Stimulated activated CD4-positive, alpha-beta T cell treated with anti-CD3 and anti-CD28 coated beads, TNF-alpha, amount 100 ng/mL, for 24 hours (primary cell): ENCODE measurements around the gene CALHM1.
"Not testable (repeated sequence)": the region's sequence is repeated elsewhere in the genome, so short reads cannot be mapped to it uniquely, and the experiment has no call there.

ENCODE experiments used
- DNase-seq, 3 experiments: peaks; one replicate each; pipeline ENCODE4 v3.0.0-alpha.2; 2020; ENCODE audit warnings: low read depth in 3 of 3

Gene CALHM1

GRCh38 chr10:103458720-103459119, at the start of gene CALHM1:
TSS of gene CALHM1 (minus strand) at chr10:103458900. CDS start at chr10:103458751, 149 bp downstream.
- no peak for DNase-seq

- no peak for DNase-seq
These were observed 48.8 kb upstream of the CALHM1 start for GRCh38 chr10:103507235-103508191.

- no peak for DNase-seq
These were observed 47.4 kb upstream of the CALHM1 start for GRCh38 chr10:103506061-103506460.

- DNase-seq = peak in 2 of 3 experiments; percentile 14 to 33
These were observed 45.6 kb upstream of the CALHM1 start for GRCh38 chr10:103504181-103504783.

- DNase-seq = not testable (repeated sequence)
These were observed 45.1 kb upstream of the CALHM1 start for GRCh38 chr10:103503777-103504176.

- DNase-seq = no peak
These were observed 44.4 kb upstream of the CALHM1 start for GRCh38 chr10:103502849-103503660.

- DNase-seq = no peak
These were observed 42.5 kb upstream of the CALHM1 start for GRCh38 chr10:103501186-103501585.

GRCh38 chr10:103500481-103500880, 41.8 kb upstream of the CALHM1 start:
- no peak for DNase-seq

- DNase-seq = no peak
These were observed 41.2 kb upstream of the CALHM1 start for GRCh38 chr10:103499881-103500280.

DNA sequence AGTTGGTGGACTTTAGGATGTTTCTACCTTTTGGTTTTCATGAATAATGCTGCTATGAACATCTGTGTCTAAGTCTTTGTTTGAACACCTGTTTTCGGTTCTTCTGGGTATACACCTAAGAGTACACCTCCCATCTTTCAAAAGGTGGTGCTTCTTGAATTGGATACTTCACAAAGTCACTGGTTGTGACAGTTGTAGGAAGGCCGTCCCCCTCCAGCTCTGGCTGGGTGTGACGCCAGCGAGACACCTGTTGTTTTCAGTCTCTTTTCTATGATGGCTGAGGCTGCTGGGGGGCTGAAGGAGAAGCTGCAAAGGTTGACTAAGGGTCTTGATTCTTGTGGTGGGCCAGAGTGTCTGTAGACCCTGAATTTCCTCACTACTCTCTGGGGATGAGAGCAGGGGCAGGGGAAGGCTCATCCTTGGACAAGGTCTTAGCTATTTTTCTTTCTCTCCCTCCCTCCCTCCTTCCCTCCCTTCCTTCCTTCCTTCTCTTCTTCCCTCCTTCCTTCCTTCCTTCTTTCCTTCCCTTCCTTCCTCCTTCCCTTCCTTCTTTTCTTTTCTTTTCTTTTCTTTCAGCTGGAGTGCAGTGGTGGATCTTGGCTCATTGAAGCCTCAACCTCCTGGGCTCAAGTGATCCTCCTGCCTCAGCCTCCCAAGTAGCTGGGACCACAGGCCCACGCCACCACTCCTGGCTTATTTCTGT, 40.4 kb upstream of the CALHM1 start:
- no peak for DNase-seq

GRCh38 chr10:103497161-103497915, 38.6 kb upstream of the CALHM1 start:
- no peak for DNase-seq

GRCh38 chr10:103495321-103495720, 36.6 kb upstream of the CALHM1 start:
- DNase-seq = no peak

GRCh38 chr10:103493916-103494877, 35.5 kb upstream of the CALHM1 start:
- DNase-seq = peak in 1 of 3 experiments; percentile 31

DNA sequence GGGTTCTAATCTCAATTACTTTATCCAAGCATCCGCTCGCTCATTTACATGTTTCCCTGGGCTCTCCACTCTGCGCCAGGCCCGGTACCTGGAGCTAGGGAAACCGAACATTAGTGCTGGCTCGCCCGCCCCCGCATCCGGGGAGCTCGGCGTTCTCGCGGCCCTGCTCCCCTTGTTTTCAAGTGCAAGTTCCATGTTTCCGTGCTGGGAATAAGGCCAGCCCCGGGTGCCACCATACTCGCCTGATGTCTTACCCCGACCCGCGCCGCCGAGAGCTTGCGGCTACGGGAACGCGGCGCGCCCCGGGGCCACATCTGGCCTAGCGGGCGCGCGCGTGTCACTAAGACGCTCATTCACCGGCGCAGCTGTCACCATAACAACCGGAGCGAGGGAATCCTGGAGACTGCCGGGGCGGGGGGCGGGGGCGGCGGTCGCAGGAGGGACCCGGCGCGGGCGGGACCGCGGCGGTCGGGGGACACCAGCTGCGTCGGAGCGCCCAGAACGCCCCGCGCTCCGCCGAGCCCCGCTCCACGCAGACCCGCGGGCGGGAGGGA, 34.7 kb upstream of the CALHM1 start, which contains the start of gene NEURL1:
Gene NEURL1 (plus strand): TSS at position 344 of the 554 bp plus-strand sequence. CDS start 683 bp downstream, outside the sequence.
- DNase-seq = peak in 1 of 3 experiments; percentile 28

DNA sequence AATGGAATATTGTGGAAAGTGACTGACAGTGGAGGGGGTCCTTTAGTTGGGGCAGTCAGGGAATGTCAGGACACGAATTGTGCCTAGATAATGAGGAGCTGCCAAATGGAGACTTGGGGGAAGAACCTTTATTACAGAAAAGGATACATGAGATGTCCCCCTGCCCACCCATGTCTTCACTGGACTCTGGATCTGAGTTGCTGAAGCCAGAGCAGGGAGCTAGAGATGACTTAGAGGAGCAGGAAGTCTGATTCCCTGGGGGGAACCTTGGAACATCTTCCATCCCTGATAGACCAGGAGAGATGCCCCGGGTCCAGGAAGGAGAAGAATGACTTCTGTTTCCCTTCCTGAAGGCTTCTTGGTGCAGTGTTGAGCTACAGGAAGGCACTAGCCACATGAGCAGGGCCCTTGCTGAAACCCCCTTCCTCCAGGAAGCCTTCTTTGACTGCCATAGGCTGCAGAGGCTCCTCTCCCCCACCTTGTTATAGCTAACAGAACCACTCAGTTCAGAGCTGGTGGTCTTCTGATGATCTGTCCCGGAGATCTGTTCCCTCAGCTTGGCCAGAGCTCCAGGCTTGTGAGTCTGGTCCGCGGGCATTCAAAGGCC, 34.1 kb upstream of the CALHM1 start:
- no peak for DNase-seq

DNA sequence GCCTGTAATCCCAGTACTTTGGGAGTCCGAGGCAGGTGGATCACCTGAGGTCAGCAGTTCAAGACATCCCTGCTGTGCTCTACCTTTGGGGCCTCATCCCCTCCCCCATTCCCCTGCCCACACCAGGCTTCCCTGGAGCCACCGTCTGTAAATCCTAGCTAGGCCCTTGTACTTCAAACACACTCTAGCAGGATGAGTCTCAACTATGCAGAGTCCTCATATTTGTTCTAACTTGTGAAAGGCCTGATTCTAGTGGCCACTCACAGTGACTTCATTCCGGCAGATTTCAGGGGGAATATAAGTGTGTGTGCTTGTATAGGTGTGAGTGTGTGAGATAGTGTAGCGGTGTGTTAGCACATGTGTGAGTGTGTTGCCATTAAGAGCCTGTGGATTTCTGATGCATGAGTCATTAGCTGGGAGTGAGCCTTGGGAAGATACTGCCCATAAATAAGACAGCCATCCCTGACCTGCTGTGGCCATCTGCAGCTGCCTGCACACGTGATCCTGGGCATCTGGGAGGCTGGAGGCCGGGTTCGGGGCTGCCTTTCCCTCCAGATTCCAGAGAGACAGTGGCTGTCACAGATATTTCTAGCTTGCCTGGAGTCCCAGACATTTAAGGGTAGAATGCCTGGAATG, 33.1 kb upstream of the CALHM1 start:
- no peak for DNase-seq

- no peak for DNase-seq
These were observed 32.2 kb upstream of the CALHM1 start for GRCh38 chr10:103490986-103491314.

- DNase-seq = no peak
These were observed 28.7 kb upstream of the CALHM1 start for GRCh38 chr10:103487410-103487708.
